GM23248 (cell line): ENCODE data around the gene CSNK1G2.

Experiments used
- EZH2 ChIP-seq: fragments of 200-600 bp; sonication (generic); IDR thresholded peaks from 2 replicates; pipeline ENCODE4 v1.6.1; 2018; ENCODE audit warnings: antibody characterized with exemption, mild to moderate bottlenecking; ENCODE audit not compliant: insufficient read depth, poor library complexity, severe bottlenecking
- EZH2phosphoT487 ChIP-seq: fragments of 200-600 bp; sonication (generic); IDR thresholded peaks from 2 replicates; pipeline ENCODE4 v1.6.1; 2018; ENCODE audit warnings: antibody characterized with exemption, moderate library complexity, mild to moderate bottlenecking, low read depth; ENCODE audit not compliant: insufficient read depth

DNA sequence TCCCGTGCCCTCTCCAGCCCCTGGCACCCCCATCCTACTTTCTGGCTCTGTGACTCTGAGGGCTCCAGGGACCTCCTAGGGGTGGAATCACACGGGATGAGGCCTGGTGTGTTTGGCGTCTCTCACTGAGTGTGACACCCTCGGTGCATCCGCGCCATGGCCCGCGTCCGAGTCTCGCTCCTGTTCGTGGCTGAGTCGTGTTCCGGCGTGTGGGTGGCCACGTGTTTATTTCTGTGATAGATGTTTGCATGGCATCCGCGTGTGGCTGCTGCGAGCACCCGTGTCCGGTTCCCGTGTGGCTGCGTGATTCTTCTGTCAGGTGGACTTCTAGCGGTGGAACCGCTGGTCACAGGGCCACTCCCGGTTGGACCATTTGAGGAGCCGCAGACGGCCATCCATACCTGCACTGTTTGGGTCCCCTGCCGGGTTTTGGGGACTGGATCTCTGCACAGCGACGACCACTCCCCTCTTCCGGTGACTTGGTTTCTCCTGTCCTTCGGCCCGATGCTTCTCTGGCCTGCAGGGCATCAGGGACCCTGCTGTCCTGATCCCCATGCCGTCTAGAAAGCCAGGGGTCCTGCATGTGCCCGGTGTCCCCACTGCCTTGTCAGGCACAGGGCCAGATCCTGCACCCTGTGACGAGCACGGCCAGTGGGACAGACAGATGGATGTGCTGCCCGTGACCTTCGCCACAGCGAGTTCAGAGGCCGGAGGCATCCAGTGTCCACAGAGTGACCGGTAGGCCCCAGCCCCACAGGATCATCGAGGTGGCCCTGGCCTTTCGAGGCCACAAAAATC is 8.5 kb downstream of the CSNK1G2 start:
- TF ChIP-seq EZH2, result no peak
- TF ChIP-seq EZH2phosphoT487, result no peak
